ENCODE data around the gene ANKRD9. TPM values are rescaled to one million over a fixed set of nuclear protein-coding genes. Genes with fewer than 3 reads are reported as not detected.

Gene ANKRD9
- total RNA-seq, 2 donors from 2014 or later, result 36.3 to 56.3 TPM

DNA sequence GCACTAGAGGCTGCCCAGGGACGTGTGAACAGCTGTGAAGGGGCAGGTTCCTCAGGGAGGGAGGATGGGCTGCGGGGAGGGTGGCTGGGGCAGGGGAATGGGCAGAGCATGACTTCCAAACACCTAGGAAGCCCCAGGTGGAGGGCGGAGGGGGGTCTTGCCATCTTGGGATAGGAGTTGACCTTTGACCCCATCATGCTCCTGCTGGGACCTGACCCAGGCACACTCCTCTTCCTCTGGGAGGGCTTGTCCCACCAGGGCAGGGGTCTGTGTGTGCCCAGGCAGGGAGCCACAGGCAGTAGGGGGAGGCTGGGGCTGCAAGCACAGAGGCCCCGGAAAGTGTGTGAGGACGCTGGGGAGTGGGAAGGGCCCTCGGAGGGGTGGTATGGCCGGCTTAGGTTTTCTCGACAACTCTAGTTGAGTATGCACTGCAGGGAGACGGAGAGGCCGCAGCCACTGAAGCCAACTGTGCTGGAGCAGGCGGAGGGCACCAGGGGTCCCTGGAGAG lies 3.3 kb upstream of the ANKRD9 start:
- no peaks in the 10 kb centered on the region for H3K9me3 ChIP-seq
- H3K36me3 ChIP-seq, result no peaks in the 10 kb centered on the region
- no peak overlapping the region for H3K27ac ChIP-seq
- TF ChIP-seq, protein P1, sequence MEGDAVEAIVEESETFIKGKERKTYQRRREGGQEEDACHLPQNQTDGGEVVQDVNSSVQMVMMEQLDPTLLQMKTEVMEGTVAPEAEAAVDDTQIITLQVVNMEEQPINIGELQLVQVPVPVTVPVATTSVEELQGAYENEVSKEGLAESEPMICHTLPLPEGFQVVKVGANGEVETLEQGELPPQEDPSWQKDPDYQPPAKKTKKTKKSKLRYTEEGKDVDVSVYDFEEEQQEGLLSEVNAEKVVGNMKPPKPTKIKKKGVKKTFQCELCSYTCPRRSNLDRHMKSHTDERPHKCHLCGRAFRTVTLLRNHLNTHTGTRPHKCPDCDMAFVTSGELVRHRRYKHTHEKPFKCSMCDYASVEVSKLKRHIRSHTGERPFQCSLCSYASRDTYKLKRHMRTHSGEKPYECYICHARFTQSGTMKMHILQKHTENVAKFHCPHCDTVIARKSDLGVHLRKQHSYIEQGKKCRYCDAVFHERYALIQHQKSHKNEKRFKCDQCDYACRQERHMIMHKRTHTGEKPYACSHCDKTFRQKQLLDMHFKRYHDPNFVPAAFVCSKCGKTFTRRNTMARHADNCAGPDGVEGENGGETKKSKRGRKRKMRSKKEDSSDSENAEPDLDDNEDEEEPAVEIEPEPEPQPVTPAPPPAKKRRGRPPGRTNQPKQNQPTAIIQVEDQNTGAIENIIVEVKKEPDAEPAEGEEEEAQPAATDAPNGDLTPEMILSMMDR (IDR thresholded peaks at IDR 0.05), result no peak
- H3K27me3 ChIP-seq (replicated peaks; ENCODE audit: insufficient read depth), result no peaks in the 10 kb centered on the region
- DNase-seq (ENCODE audit: low spot score) (no peak), ATAC-seq (ENCODE audit: insufficient number of reproducible peaks, low FRiP score, low read depth) (no peak)
- H3K4me1 ChIP-seq (ENCODE audit: control insufficient read depth in 1 of 2, low read depth in 2 of 2), result peaks cover 0 to 25% of the 10 kb centered on the region in 2 donors
- no peak overlapping the region for H3K4me3 ChIP-seq

DNA sequence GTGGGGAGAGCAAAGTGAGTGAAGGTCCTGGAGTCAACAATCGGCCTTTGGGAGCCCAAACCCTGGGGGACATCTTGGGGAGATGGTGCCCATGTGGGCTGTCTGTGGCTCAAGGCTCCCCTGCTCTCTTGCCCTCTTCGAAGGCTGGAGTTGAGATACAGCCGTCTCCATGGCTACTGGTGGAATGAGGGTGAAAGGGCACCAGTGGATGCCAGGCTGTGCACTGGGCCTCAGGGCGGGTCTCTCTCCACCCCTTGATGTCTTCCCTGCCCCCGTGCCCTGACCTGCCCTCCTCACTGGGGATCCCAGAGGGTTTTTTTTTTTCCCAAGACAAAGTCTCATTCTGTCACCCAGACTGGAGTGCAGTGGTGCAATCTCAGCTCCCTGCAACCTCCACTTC lies 2.0 kb upstream of the ANKRD9 start:
- DNase-seq (ENCODE audit: low spot score), result no peak
- TF ChIP-seq, protein P1 (IDR thresholded peaks at IDR 0.05), result no peak
- H3K27ac ChIP-seq, result no peak overlapping the region

DNA sequence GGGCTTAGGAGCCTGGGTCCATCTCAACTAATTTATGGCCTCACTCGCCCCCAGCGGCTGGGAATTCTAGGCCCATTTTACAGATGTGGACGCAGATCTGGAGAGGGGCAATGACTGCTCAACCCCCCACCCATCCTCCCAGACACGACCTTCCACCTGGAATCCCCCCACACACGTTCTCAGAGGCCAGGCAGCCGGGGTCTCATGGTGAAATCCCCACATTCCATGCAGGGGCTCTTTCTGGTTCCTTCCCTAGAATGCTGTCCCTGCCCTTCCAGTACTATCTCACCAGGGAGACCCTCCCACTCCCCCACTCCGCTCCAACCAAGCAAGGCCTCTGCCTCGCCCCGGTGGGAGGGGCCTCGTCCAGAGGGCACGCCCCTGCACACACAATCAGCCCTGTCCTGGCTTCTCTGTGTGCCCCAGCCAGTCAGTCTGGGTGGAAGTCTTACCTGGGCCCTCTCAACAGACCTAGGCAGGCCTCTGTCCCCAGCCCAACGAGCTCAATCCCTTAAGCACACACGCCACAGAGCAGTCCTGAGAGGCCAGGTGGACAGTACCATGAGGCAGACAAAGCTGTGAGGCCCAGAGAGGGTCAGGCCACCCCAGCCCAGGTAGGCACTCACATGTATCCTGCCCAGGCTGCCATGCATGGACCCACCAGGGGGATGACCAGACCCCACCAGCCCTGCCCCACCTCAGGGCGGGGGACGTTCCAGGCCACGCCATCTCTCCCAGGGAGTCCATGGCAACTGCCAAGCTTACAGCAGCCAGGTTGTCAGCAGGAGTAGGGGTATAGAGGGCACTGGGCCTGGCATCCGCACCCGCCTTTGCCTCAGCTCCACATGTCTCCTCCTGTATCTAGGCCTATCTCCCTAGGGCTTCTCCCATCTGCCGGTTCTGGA lies 1.3 kb upstream of the ANKRD9 start:
- no peaks in the 10 kb centered on the region for H3K27me3 ChIP-seq (replicated peaks; ENCODE audit: insufficient read depth)
- no peak overlapping the region for H3K27ac ChIP-seq
- ATAC-seq (ENCODE audit: insufficient number of reproducible peaks, low FRiP score, low read depth) (no peak), DNase-seq (ENCODE audit: low spot score) (no peak)
- TF ChIP-seq, protein P1 (IDR thresholded peaks at IDR 0.05), result no peak
- peaks cover 2% of the 10 kb centered on the region for H3K36me3 ChIP-seq
- H3K4me3 ChIP-seq, result peak overlapping the region; percentile 83
- peaks cover 0 to 19% of the 10 kb centered on the region in 2 donors for H3K4me1 ChIP-seq (ENCODE audit: control insufficient read depth in 1 of 2, low read depth in 2 of 2)
- no peaks in the 10 kb centered on the region for H3K9me3 ChIP-seq

More for the DNA sequence above, 2.0 kb upstream of the ANKRD9 start:
- H3K36me3 ChIP-seq, result no peaks in the 10 kb centered on the region
- no peak for ATAC-seq (ENCODE audit: insufficient number of reproducible peaks, low FRiP score, low read depth)
- H3K9me3 ChIP-seq, result no peaks in the 10 kb centered on the region
- no peaks in the 10 kb centered on the region for H3K27me3 ChIP-seq (replicated peaks; ENCODE audit: insufficient read depth)
- H3K4me1 ChIP-seq (ENCODE audit: control insufficient read depth in 1 of 2, low read depth in 2 of 2), result peaks cover 0 to 23% of the 10 kb centered on the region in 2 donors
- H3K4me3 ChIP-seq, result no peak overlapping the region

DNA sequence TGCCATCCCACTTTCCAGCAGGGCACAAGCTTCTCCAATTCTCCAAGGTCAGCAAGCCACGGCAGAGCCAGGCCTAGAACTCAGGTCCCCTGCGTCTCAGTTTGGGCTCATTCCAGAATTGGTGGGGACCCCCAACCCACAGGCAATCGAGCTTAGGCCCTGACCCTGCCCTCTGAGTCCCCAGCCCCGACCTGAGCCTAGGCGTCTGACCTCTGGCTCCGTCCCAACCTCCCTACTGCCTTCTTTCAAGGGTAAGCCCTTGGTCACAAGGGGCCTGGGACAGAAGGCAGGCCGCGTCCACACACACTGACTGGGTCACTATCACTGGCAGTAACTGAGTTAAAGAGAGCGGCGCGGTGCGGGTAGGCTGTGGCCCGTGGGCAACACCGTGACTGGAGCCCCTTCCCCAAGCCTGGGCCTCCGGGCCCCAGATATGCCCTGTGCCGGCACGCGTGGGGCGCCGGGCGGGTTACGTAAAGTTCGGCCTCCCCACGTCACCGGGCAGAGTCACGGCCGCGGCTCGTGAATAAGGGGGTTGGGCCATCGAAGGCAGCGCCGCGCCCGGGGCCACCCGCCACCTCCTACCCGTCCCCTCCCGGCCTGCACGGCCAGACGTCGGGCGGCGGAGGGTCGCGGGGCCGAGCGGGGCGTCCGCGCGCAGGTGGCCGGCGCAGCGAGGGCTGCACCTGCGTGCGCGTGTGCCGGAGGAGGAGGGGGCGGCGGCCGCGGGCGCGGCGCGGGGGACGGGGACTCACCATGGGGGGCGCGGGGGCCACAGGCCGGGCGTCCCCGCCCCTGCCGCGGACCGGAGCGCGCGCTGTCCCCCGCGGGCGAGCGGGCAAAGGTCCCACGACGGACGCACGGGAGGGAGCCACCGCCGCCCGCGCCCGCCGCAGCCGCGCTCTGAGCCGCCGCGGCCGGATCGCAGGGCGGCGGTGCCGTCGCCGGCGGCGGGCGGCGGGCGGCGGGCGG lies 516 bp downstream of the ANKRD9 start:
- H3K27me3 ChIP-seq (replicated peaks; ENCODE audit: insufficient read depth), result no peaks in the 10 kb centered on the region
- peak overlapping the region; percentile 32 to 62 for H3K27ac ChIP-seq
- DNase-seq (ENCODE audit: low spot score) (no peak), ATAC-seq (ENCODE audit: insufficient number of reproducible peaks, low FRiP score, low read depth) (peak; percentile 34)
- H3K4me1 ChIP-seq (ENCODE audit: control insufficient read depth in 1 of 2, low read depth in 2 of 2), result peaks cover 0 to 19% of the 10 kb centered on the region in 2 donors
- TF ChIP-seq, protein P1 (IDR thresholded peaks at IDR 0.05), result no peak
- H3K4me3 ChIP-seq, result peak overlapping the region; percentile 75
- H3K36me3 ChIP-seq, result peaks cover 2% of the 10 kb centered on the region
- no peaks in the 10 kb centered on the region for H3K9me3 ChIP-seq

All from thoracic aorta (tissue), 2 donors.